ENCODE results near the gene NCAPD2. TPM values are rescaled to one million over a fixed set of nuclear protein-coding genes. Genes with fewer than 3 reads are reported as not detected.

NCAPD2 gene
- total RNA-seq, 4 donors from 2014 or later = 17.0 to 29.3 (median 23.0) TPM

DNA sequence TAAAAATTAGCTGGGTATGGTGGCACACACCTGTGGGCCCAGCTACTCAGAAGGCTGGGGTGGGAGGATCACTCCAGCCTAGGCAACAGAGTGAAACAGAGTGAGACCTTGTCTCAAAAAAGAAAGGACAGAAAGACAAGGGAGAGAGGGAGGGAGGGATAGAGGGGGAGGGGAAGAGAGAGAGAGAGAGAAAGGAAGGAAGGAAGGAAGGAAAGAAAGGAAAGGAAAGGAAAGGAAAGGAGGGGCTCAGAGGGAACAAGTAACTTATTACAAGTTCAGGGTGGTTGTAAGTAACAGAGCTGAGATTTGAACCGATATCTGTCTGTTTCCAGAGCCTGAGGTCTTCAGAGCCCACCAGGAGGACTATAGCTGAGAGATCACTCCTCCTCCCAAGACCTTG, 53.7 kb downstream of the NCAPD2 start:
- 76 to 79% methylated on average over 1 of the region's 1 CpG for WGBS, 2 donors
- Histone ChIP-seq H3K36me3 (peaks cover 0 to 85% (median 14%) of the 10 kb centered on the region in 3 donors), H3K27ac (peak overlapping the region in 2 of 4 donors; percentile 80 to 91), H3K4me3 (no peak overlapping the region), H3K9me3 (no peaks in the 10 kb centered on the region), H3K4me1 (peaks cover 5 to 61% (median 34%) of the 10 kb centered on the region in 4 donors), H3K27me3 (no peaks in the 10 kb centered on the region)
- no peak for DNase-seq (ENCODE audit: low spot score in 2 of 2)
- TF ChIP-seq, protein P1, sequence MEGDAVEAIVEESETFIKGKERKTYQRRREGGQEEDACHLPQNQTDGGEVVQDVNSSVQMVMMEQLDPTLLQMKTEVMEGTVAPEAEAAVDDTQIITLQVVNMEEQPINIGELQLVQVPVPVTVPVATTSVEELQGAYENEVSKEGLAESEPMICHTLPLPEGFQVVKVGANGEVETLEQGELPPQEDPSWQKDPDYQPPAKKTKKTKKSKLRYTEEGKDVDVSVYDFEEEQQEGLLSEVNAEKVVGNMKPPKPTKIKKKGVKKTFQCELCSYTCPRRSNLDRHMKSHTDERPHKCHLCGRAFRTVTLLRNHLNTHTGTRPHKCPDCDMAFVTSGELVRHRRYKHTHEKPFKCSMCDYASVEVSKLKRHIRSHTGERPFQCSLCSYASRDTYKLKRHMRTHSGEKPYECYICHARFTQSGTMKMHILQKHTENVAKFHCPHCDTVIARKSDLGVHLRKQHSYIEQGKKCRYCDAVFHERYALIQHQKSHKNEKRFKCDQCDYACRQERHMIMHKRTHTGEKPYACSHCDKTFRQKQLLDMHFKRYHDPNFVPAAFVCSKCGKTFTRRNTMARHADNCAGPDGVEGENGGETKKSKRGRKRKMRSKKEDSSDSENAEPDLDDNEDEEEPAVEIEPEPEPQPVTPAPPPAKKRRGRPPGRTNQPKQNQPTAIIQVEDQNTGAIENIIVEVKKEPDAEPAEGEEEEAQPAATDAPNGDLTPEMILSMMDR (IDR thresholded peaks at IDR 0.05) = no peak
- no peak for TF ChIP-seq POLR2A (IDR thresholded peaks at IDR 0.05)
- TF ChIP-seq EP300 (IDR thresholded peaks at IDR 0.05) = no peak

GRCh38 chr12:6547987-6548386, 54.1 kb downstream of the NCAPD2 start:
- Histone ChIP-seq H3K4me1 (peaks cover 5 to 62% (median 38%) of the 10 kb centered on the region in 4 donors), H3K9me3 (no peaks in the 10 kb centered on the region), H3K4me3 (no peak overlapping the region), H3K36me3 (peaks cover 0 to 80% (median 14%) of the 10 kb centered on the region in 3 donors), H3K27me3 (no peaks in the 10 kb centered on the region), H3K27ac (peak overlapping the region in 3 of 4 donors; percentile 12 to 91 (median 80))
- DNase-seq (ENCODE audit: low spot score in 2 of 2) = peak in 1 of 2 donors; percentile 61
- TF ChIP-seq POLR2A (IDR thresholded peaks at IDR 0.05) (no peak), EP300 (IDR thresholded peaks at IDR 0.05) (no peak)
- TF ChIP-seq, protein P1 (IDR thresholded peaks at IDR 0.05) = no peak
- 73 to 76% methylated on average over 9 of the region's 9 CpGs for WGBS, 2 donors

DNA sequence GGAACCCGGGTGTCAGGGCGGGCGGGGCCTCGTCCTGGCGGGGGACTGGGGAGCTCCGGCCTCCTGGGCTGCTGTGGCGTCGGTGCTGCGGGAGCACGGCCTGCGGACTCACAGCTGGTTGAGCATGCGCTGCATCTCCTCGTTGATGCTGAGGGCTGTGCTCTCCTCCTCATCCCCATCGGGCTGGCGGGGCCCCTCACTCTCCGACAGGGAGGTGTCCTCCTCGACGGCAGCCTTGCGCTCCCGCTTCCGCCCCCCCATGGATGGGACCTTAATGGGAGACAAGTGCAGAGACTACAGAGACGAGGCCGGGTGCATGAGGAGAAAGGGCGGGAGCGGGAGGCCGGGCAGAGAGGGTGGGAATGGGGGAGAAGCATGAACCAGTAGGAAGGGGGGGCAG, 54.7 kb downstream of the NCAPD2 start:
- no peaks in the 10 kb centered on the region for H3K9me3 ChIP-seq
- TF ChIP-seq, protein P1 (IDR thresholded peaks at IDR 0.05) = no peak
- TF ChIP-seq POLR2A (IDR thresholded peaks at IDR 0.05) = no peak
- H3K36me3 ChIP-seq = peaks cover 0 to 76% (median 14%) of the 10 kb centered on the region in 3 donors
- H3K4me1 ChIP-seq = peaks cover 5 to 68% (median 43%) of the 10 kb centered on the region in 4 donors
- H3K4me3 ChIP-seq = no peak overlapping the region
- 71 to 77% methylated on average over 19 to 26 of the region's 26 CpGs for WGBS, 2 donors
- peak overlapping the region in 3 of 4 donors; percentile 12 to 91 (median 80) for H3K27ac ChIP-seq
- H3K27me3 ChIP-seq = no peaks in the 10 kb centered on the region
- DNase-seq (ENCODE audit: low spot score in 2 of 2) = no peak

GRCh38 chr12:6548966-6549683, 55.2 kb downstream of the NCAPD2 start:
- 69 to 76% methylated on average over 15 of the region's 15 CpGs for WGBS, 2 donors
- no peak for DNase-seq (ENCODE audit: low spot score in 2 of 2)
- Histone ChIP-seq H3K9me3 (no peaks in the 10 kb centered on the region), H3K4me3 (peak overlapping the region in 1 of 4 donors; percentile 15), H3K27ac (peak overlapping the region in 3 of 4 donors; percentile 30 to 91 (median 80)), H3K27me3 (no peaks in the 10 kb centered on the region), H3K4me1 (peaks cover 5 to 74% (median 48%) of the 10 kb centered on the region in 4 donors), H3K36me3 (peaks cover 0 to 71% (median 14%) of the 10 kb centered on the region in 3 donors)
- TF ChIP-seq, protein P1 (IDR thresholded peaks at IDR 0.05) = no peak
- no peak for TF ChIP-seq POLR2A (IDR thresholded peaks at IDR 0.05)
- TF ChIP-seq EP300 (IDR thresholded peaks at IDR 0.05) = no peak

DNA sequence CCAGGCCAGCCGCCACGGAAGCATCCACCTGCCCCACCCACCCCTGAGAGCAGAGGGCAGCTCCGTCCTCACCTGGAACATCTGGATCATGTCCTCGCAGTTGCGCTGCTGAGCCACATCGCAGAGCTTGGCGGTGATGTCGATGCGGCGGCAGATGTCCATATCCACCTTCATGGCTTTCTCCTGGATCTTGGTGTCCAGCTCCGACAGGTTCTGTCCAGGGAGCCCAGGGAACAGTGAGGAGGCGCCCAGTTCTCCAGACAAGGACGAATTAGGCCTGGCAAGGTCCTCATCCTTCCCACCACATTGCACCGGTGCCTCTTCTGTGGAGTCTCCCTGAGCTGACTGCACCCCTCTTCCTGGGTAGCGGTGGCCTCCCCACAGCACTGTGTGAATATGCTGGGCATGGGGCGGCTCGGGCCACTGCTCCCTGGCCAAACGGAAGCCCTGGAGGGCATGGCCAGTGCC, 55.8 kb downstream of the NCAPD2 start:
- WGBS, 2 donors = 93 to 97% methylated on average over 17 to 18 of the region's 18 CpGs
- peak overlapping the region in 3 of 4 donors; percentile 30 to 91 (median 80) for H3K27ac ChIP-seq
- no peaks in the 10 kb centered on the region for H3K27me3 ChIP-seq
- peak overlapping the region in 1 of 4 donors; percentile 15 for H3K4me3 ChIP-seq
- H3K4me1 ChIP-seq = peaks cover 5 to 80% (median 54%) of the 10 kb centered on the region in 4 donors
- DNase-seq (ENCODE audit: low spot score in 2 of 2) = no peak
- peaks cover 0 to 65% (median 10%) of the 10 kb centered on the region in 3 donors for H3K36me3 ChIP-seq
- TF ChIP-seq POLR2A (IDR thresholded peaks at IDR 0.05) (no peak), EP300 (IDR thresholded peaks at IDR 0.05) (no peak)
- TF ChIP-seq, protein P1 (IDR thresholded peaks at IDR 0.05) = no peak
- H3K9me3 ChIP-seq = no peaks in the 10 kb centered on the region
